IPS DF 6.9 (cell line): Measurements from ENCODE around the gene LGI4.

ENCODE experiments used
- DNase-seq: peaks from one replicate; pipeline ENCODE4 v3.0.0-alpha.2; 2013; ENCODE audit warnings: low read depth, low spot score
- H3K27ac ChIP-seq: one replicate; pipeline ENCODE4 v1.5.1; 2013; ENCODE audit warnings: low read length, control low read depth
- H3K27me3 ChIP-seq: 2 replicates; pipeline ENCODE4 v1.6.1; 2013; ENCODE audit warnings: mild to moderate bottlenecking, low read length; ENCODE audit not compliant: control insufficient read depth, insufficient read depth
- H3K36me3 ChIP-seq: 2 replicates; pipeline ENCODE4 v1.6.1; 2013; ENCODE audit warnings: low read length; ENCODE audit not compliant: control insufficient read depth, insufficient read depth
- H3K4me1 ChIP-seq: 2 replicates; pipeline ENCODE4 v1.6.1; 2013; ENCODE audit warnings: low read length; ENCODE audit not compliant: control insufficient read depth, insufficient read depth
- H3K4me3 ChIP-seq: 2 replicates; pipeline ENCODE4 v1.5.1; 2013; ENCODE audit warnings: mild to moderate bottlenecking, low read length
- H3K9me3 ChIP-seq: 2 replicates; pipeline ENCODE4 v1.6.1; 2013; ENCODE audit warnings: low read length, inconsistent platforms; ENCODE audit not compliant: control insufficient read depth, insufficient read depth
- WGBS: extraction: QIAGEN DNeasy Blood & Tissue Kit; methylation state at CpG from one replicate; pipeline ENCODE4 v1.1.7; 2013; ENCODE audit warnings: mixed read lengths, missing lambda C conversion rate; ENCODE audit not compliant: insufficient read length, insufficient coverage; 5-methylcytosine and 5-hydroxymethylcytosine counted together

Gene LGI4

GRCh38 chr19:35122687-35123551 is 11.9 kb downstream of the LGI4 start:
- no peak overlapping the region for H3K27ac ChIP-seq
- WGBS: no CpG with 5 or more reads among the region's 19 CpGs

GRCh38 chr19:35120898-35121297 is 14.0 kb downstream of the LGI4 start:
- WGBS: no CpG with 5 or more reads among the region's 7 CpGs
- Histone ChIP-seq H3K36me3 (no peaks in the 10 kb centered on the region), H3K27me3 (no peaks in the 10 kb centered on the region), H3K9me3 (no peaks in the 10 kb centered on the region), H3K27ac (no peak overlapping the region), H3K4me1 (peaks cover 2% of the 10 kb centered on the region; the same call in 1 of the 2 replicates), H3K4me3 (no peak overlapping the region)
- DNase-seq: no peak

More at GRCh38 chr19:35122687-35123551, 11.9 kb downstream of the LGI4 start:
- no peak for DNase-seq
- no peaks in the 10 kb centered on the region for H3K36me3 ChIP-seq
- no peaks in the 10 kb centered on the region for H3K9me3 ChIP-seq
- H3K27me3 ChIP-seq: no peaks in the 10 kb centered on the region
- no peak overlapping the region for H3K4me3 ChIP-seq
- peaks cover 2% of the 10 kb centered on the region; the same call in 1 of the 2 replicates for H3K4me1 ChIP-seq

- Histone ChIP-seq H3K4me3 (no peak overlapping the region), H3K4me1 (peaks cover 2% of the 10 kb centered on the region; the same call in 1 of the 2 replicates), H3K36me3 (no peaks in the 10 kb centered on the region), H3K9me3 (no peaks in the 10 kb centered on the region), H3K27me3 (no peaks in the 10 kb centered on the region), H3K27ac (no peak overlapping the region)
- no peak for DNase-seq
- WGBS: no CpG with 5 or more reads among the region's 7 CpGs
Observed at GRCh38 chr19:35120492-35120891, 14.4 kb downstream of the LGI4 start.

GRCh38 chr19:35119578-35120155 is 15.2 kb downstream of the LGI4 start:
- Histone ChIP-seq H3K36me3 (no peaks in the 10 kb centered on the region), H3K4me1 (peaks cover 2% of the 10 kb centered on the region; the same call in 1 of the 2 replicates), H3K27me3 (no peaks in the 10 kb centered on the region), H3K9me3 (no peaks in the 10 kb centered on the region), H3K4me3 (no peak overlapping the region), H3K27ac (no peak overlapping the region)
- no CpG with 5 or more reads among the region's 9 CpGs for WGBS
- no peak for DNase-seq

- H3K27me3 ChIP-seq: no peaks in the 10 kb centered on the region
- H3K27ac ChIP-seq: no peak overlapping the region
- H3K9me3 ChIP-seq: no peaks in the 10 kb centered on the region
- no peaks in the 10 kb centered on the region for H3K36me3 ChIP-seq
- no peak for DNase-seq
- no peak overlapping the region for H3K4me3 ChIP-seq
- no CpG with 5 or more reads among the region's 14 CpGs for WGBS
- peaks cover 2% of the 10 kb centered on the region; the same call in 1 of the 2 replicates for H3K4me1 ChIP-seq
Observed at GRCh38 chr19:35119091-35119490, 15.8 kb downstream of the LGI4 start.

GRCh38 chr19:35118268-35119020 is 16.4 kb downstream of the LGI4 start:
- H3K27ac ChIP-seq: no peak overlapping the region
- DNase-seq: no peak
- no CpG with 5 or more reads among the region's 13 CpGs for WGBS
- no peaks in the 10 kb centered on the region for H3K36me3 ChIP-seq
- H3K27me3 ChIP-seq: no peaks in the 10 kb centered on the region
- peaks cover 2% of the 10 kb centered on the region; the same call in 1 of the 2 replicates for H3K4me1 ChIP-seq
- H3K9me3 ChIP-seq: no peaks in the 10 kb centered on the region
- no peak overlapping the region for H3K4me3 ChIP-seq

GRCh38 chr19:35117799-35118198 is 17.1 kb downstream of the LGI4 start:
- Histone ChIP-seq H3K4me3 (no peak overlapping the region), H3K4me1 (no peaks in the 10 kb centered on the region; the same call in 1 of the 2 replicates), H3K27me3 (no peaks in the 10 kb centered on the region), H3K36me3 (no peaks in the 10 kb centered on the region), H3K27ac (no peak overlapping the region), H3K9me3 (no peaks in the 10 kb centered on the region)
- WGBS: no CpG with 5 or more reads among the region's 11 CpGs
- DNase-seq: no peak

GRCh38 chr19:35117116-35117515 is 17.7 kb downstream of the LGI4 start:
- WGBS: no CpG with 5 or more reads among the region's 8 CpGs
- no peaks in the 10 kb centered on the region for H3K9me3 ChIP-seq
- H3K4me1 ChIP-seq: no peaks in the 10 kb centered on the region; the same call in 1 of the 2 replicates
- DNase-seq: no peak
- no peaks in the 10 kb centered on the region for H3K27me3 ChIP-seq
- H3K36me3 ChIP-seq: no peaks in the 10 kb centered on the region
- no peak overlapping the region for H3K4me3 ChIP-seq
- no peak overlapping the region for H3K27ac ChIP-seq

- no peaks in the 10 kb centered on the region for H3K9me3 ChIP-seq
- no peaks in the 10 kb centered on the region for H3K27me3 ChIP-seq
- DNase-seq: no peak
- H3K36me3 ChIP-seq: no peaks in the 10 kb centered on the region
- no peaks in the 10 kb centered on the region; the same call in 1 of the 2 replicates for H3K4me1 ChIP-seq
- no peak overlapping the region for H3K27ac ChIP-seq
- no peak overlapping the region for H3K4me3 ChIP-seq
- WGBS: no CpG with 5 or more reads among the region's 13 CpGs
Observed at GRCh38 chr19:35116072-35116801, 18.6 kb downstream of the LGI4 start.
